Kidney (tissue), 14 donors: Measurements from ENCODE around the gene SNRK. TPM values are rescaled to one million over a fixed set of nuclear protein-coding genes. Genes with fewer than 3 reads are reported as not detected.

Experiments used
- DNase-seq, 5 donors: peaks; one replicate each; pipeline ENCODE4 v3.0.0-alpha.2; 2013 to 2020
- FAIRE-seq: peaks from 2 replicates; lab custom pipeline; 2012; peaks lifted over from hg19 to GRCh38; lab: Jason Lieb, UNC
- H3K27ac ChIP-seq, 2 donors: one replicate each; pipeline ENCODE4 v1.7.0; 2013; ENCODE audit warnings: low read depth in 2 of 2, low read length in 2 of 2, inconsistent platforms in 1 of 2
- H3K27me3 ChIP-seq: one replicate; pipeline ENCODE4 v1.7.1; 2013; ENCODE audit warnings: low read length, inconsistent platforms; ENCODE audit not compliant: control insufficient read depth, insufficient read depth
- H3K36me3 ChIP-seq, 3 donors: one replicate each; pipeline versions ENCODE4 v1.7.0 to v1.7.1; 2013; ENCODE audit warnings: low read length in 3 of 3, control low read depth in 1 of 3, inconsistent platforms in 1 of 3; ENCODE audit not compliant: insufficient read depth in 3 of 3, control insufficient read depth in 2 of 3
- H3K4me1 ChIP-seq, 3 donors: one replicate each; pipeline versions ENCODE4 v1.7.0 to v1.7.1; 2013; ENCODE audit warnings: low read length in 3 of 3, inconsistent platforms in 1 of 3, low read depth in 1 of 3; ENCODE audit not compliant: control insufficient read depth in 2 of 3, insufficient read depth in 2 of 3
- H3K4me3 ChIP-seq, 3 donors: one replicate each; pipeline versions ENCODE4 v1.7.0 to v1.8.1; 2013; ENCODE audit warnings: low read length in 3 of 3, control low read depth in 1 of 3, inconsistent platforms in 1 of 3
- H3K9ac ChIP-seq, 3 donors: one replicate each; pipeline versions ENCODE4 v1.7.0 to v1.7.1; 2013; ENCODE audit warnings: low read length in 3 of 3, control low read depth in 1 of 3, inconsistent platforms in 1 of 3
- H3K9me3 ChIP-seq, 3 donors: one replicate each; pipeline versions ENCODE4 v1.7.0 to v1.7.1; 2013; ENCODE audit warnings: low read length in 3 of 3, control low read depth in 1 of 3, inconsistent platforms in 1 of 3; ENCODE audit not compliant: control insufficient read depth in 2 of 3, insufficient read depth in 1 of 3
- CTCF ChIP-seq: IDR thresholded peaks from 3 replicates; pipeline ENCODE4 v1.5.1; 2012; ENCODE audit warnings: mild to moderate bottlenecking, moderate library complexity, borderline replicate concordance; ENCODE audit not compliant: insufficient read depth; ENCODE audit errors: extremely low read depth
- intact Hi-C: fragments of 100-400 bp; cut with DNase I; formaldehyde crosslinking; loops from one replicate; pipeline ENCODE4 v1.11.1; 2022
- polyA plus RNA-seq: library from polyadenylated mRNA; stranded (reverse); fragments of 350-450 nt; fragmentation: Illumina TruSeq; extraction: RNeasy Lipid Tissue Mini Kit (QIAGEN cat#74804); gene quantifications from one replicate; pipeline ENCODE4 v1.2.3, GENCODE V29; 2014; ENCODE audit warnings: low read depth, low replicate concordance; ENCODE audit not compliant: insufficient read depth
- total RNA-seq: library from RNA; stranded (reverse); fragmentation: NEBNext Ultra II Directional; extraction: Animal tissue kit (Norgen Biotek cat#: 25700); gene quantifications from one replicate; pipeline ENCODE4 v1.2.1, GENCODE V29; 2021
- donor health status: control.
- donor health status: control.
- donor health status: control.
- donor health status: control.
- donor health status: control.
- donor health status: DM: yes; HTN: yes; CAD: no.
- donor health status: Normal renal cell carcinoma (clear cell type).

SNRK gene
- total and polyA plus RNA-seq, 2 donors from 2014 or later, result 15.6 to 62.3 TPM

DNA sequence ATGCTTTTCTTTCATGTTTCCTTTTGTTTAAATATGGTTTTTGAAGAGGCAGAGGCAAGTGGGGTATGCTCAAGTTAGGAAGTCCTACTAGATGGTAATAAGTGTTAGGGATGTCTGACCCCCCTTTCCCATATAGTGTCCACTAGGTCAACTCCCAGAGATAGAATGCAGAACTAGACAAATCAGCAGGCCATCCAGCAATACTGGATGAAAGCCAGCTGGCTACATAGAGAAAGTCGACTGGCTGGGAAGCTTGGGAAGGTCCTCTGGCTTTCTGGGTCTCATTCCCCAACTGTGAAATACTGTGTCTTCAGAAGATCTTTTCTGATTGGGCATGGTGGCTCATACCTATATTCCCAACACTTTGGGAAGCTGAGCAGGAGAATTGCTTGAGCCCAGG is 113.8 kb downstream of the SNRK start:
- H3K9ac ChIP-seq, result no peak overlapping the region
- H3K9me3 ChIP-seq, result no peaks in the 10 kb centered on the region
- DNase-seq, result no peak
- FAIRE-seq, result no peak
- TF ChIP-seq CTCF, result no peak
- no peak overlapping the region for H3K27ac ChIP-seq
- intact Hi-C loops, result no loop called here
- no peak overlapping the region for H3K4me3 ChIP-seq
- H3K27me3 ChIP-seq, result no peaks in the 10 kb centered on the region
- H3K4me1 ChIP-seq, result no peaks in the 10 kb centered on the region
- no peaks in the 10 kb centered on the region for H3K36me3 ChIP-seq

Other genes with a start within 250 kb of the SNRK start
- gene POMGNT2, start 180.5 kb upstream of the SNRK start, total RNA-seq, result 15.4 TPM
- gene POMGNT2, start 180.5 kb upstream of the SNRK start, polyA plus RNA-seq, result 16.0 TPM